B cell (primary cell): ENCODE results near the gene PSMD5. TPM values are rescaled to one million over a fixed set of nuclear protein-coding genes. Genes with fewer than 3 reads are reported as not detected.
A peak's percentile ranks its signal among the peaks of the same experiment; 100 is the strongest.

ENCODE experiments used
- ATAC-seq: fragments of 200-7000 bp; cut with Tn5 transposase; one replicate; pipeline ENCODE4 v1.10.0; 2021; ENCODE audit warnings: low read depth, mild to moderate bottlenecking, moderate number of reproducible peaks, moderate library complexity
- CTCF ChIA-PET: fragments of 350-600 bp; sonication (Branson Sonifier 250); formaldehyde crosslinking; loops from one replicate; lab custom pipeline; 2021; ENCODE audit warnings: antibody characterized with exemption, inconsistent platforms; lab: Charles Lee
- POLR2A ChIA-PET: fragments of 350-600 bp; sonication (Branson Sonifier 250); formaldehyde crosslinking; loops from one replicate; lab custom pipeline; 2021; ENCODE audit warnings: antibody characterized with exemption; lab: Charles Lee
- DNase-seq: peaks from one replicate; pipeline ENCODE4 v3.0.0; 2013
- H2AFZ ChIP-seq: 2 replicates; pipeline ENCODE4 v1.6.1; 2012; ENCODE audit warnings: mild to moderate bottlenecking, low read depth, low read length; ENCODE audit not compliant: insufficient read depth, poor library complexity, severe bottlenecking
- H3K27ac ChIP-seq, 2 donors: 1 replicate in 1 of 2; 2 replicates in 1 of 2; pipeline ENCODE4 v1.5.1; 2012 to 2013; ENCODE audit warnings: low read length in 2 of 2, mild to moderate bottlenecking in 2 of 2, moderate library complexity in 1 of 2
- H3K27me3 ChIP-seq, 4 experiments: fragments of 200-600 bp in 1 of 4; sonication (generic) in 1 of 4; replicated peaks in 1 of 4; 1 replicate in 2 of 4; 2 replicates in 2 of 4; pipeline versions ENCODE4 v1.6.1 to v1.7.0; 2013 to 2016; ENCODE audit warnings: low read length in 3 of 4, mild to moderate bottlenecking in 2 of 4, mixed read lengths in 1 of 4, moderate library complexity in 1 of 4; ENCODE audit not compliant: insufficient read depth in 4 of 4, control insufficient read depth in 3 of 4; ENCODE audit errors: control extremely low read depth in 1 of 4
- H3K36me3 ChIP-seq, 2 experiments: replicated peaks in 1 of 2; 1 replicate in 1 of 2; 2 replicates in 1 of 2; pipeline versions ENCODE4 v1.6.1 to v1.7.1; 2013; ENCODE audit warnings: low read length in 1 of 2; ENCODE audit not compliant: insufficient read depth in 2 of 2, control insufficient read depth in 1 of 2; ENCODE audit errors: control extremely low read depth in 1 of 2, extremely low read depth in 1 of 2
- H3K4me1 ChIP-seq, 2 donors: fragments of 200-600 bp in 1 of 2; sonication (generic) in 1 of 2; 1 replicate in 1 of 2; 2 replicates in 1 of 2; pipeline versions ENCODE4 v1.5.1 to v1.6.1; 2013 to 2017; ENCODE audit warnings: low read length in 2 of 2; ENCODE audit not compliant: control insufficient read depth in 2 of 2, insufficient read depth in 2 of 2
- H3K4me2 ChIP-seq: replicated peaks from 2 replicates; pipeline ENCODE3; 2012; ENCODE audit warnings: mild to moderate bottlenecking, low read depth, low read length; ENCODE audit not compliant: poor library complexity, severe bottlenecking
- H3K4me3 ChIP-seq, 5 experiments: fragments of 200-600 bp in 1 of 5; sonication (generic) in 1 of 5; 1 replicate in 3 of 5; 2 replicates in 2 of 5; pipeline versions ENCODE4 v1.5.1 to v1.7.0; 2011 to 2016; ENCODE audit warnings: low read length in 4 of 5, mild to moderate bottlenecking in 4 of 5, low read depth in 2 of 5, control low read depth in 1 of 5, moderate library complexity in 1 of 5; ENCODE audit not compliant: insufficient read depth in 1 of 5; ENCODE audit errors: control extremely low read depth in 1 of 5, extremely low read depth in 1 of 5
- H3K79me2 ChIP-seq: fragments of 200-600 bp; sonication (generic); one replicate; pipeline ENCODE4 v1.6.0; 2016; ENCODE audit warnings: low read length; ENCODE audit not compliant: control insufficient read depth, insufficient read depth
- H3K9ac ChIP-seq: fragments of 200-600 bp; sonication (generic); 2 replicates; pipeline ENCODE4 v1.6.1; 2017; ENCODE audit warnings: mild to moderate bottlenecking, low read length, moderate library complexity
- H3K9me3 ChIP-seq, 3 donors: one replicate each; pipeline versions ENCODE4 v1.6.1 to v1.7.1; 2013; ENCODE audit warnings: low read length in 2 of 3; ENCODE audit not compliant: control insufficient read depth in 2 of 3, insufficient read depth in 1 of 3; ENCODE audit errors: control extremely low read depth in 1 of 3
- H4K20me1 ChIP-seq: 2 replicates; pipeline ENCODE4 v1.6.0; 2012; ENCODE audit warnings: mild to moderate bottlenecking, low read length; ENCODE audit not compliant: insufficient read depth, control insufficient read depth, poor library complexity, severe bottlenecking
- H3K27ac Mint-ChIP-seq: one replicate; pipeline ENCODE4 v1.8.0; 2021; ENCODE audit warnings: mixed read lengths
- H3K27me3 Mint-ChIP-seq: one replicate; pipeline ENCODE4 v1.8.0; 2021; ENCODE audit warnings: mixed read lengths
- H3K4me1 Mint-ChIP-seq: one replicate; pipeline ENCODE4 v1.8.0; 2021; ENCODE audit warnings: mixed read lengths
- H3K4me3 Mint-ChIP-seq: one replicate; pipeline ENCODE4 v1.8.0; 2021; ENCODE audit warnings: mixed read lengths
- H3K9me3 Mint-ChIP-seq: one replicate; pipeline ENCODE4 v1.8.0; 2022; ENCODE audit warnings: mixed read lengths; ENCODE audit not compliant: insufficient read depth
- EZH2 ChIP-seq: IDR thresholded peaks from 2 replicates; pipeline ENCODE4 v1.6.1; 2012; ENCODE audit warnings: borderline replicate concordance, low read depth, mild to moderate bottlenecking, moderate library complexity, low read length; ENCODE audit not compliant: insufficient read depth, poor library complexity, severe bottlenecking
- WGBS: methylation state at CpG from one replicate; pipeline ENCODE4 v1.1.5; 2013; ENCODE audit warnings: missing lambda C conversion rate; ENCODE audit not compliant: insufficient coverage; 5-methylcytosine and 5-hydroxymethylcytosine counted together
- intact Hi-C: fragments of 100-400 bp; cut with micrococcal nuclease; formaldehyde crosslinking; loops from one replicate; pipeline ENCODE4 v1.10.0; 2022
- polyA plus RNA-seq: library from polyadenylated mRNA; depleted of rRNA; stranded (reverse); fragments of >200 nt; gene quantifications from 2 replicates; pipeline ENCODE4 v1.2.3, GENCODE V29; 2012
- total RNA-seq, 2 donors: library from RNA; stranded (reverse); fragments of 120-200 nt in 1 of 2; gene quantifications; 1 replicate in 1 of 2; 2 replicates in 1 of 2; pipeline versions ENCODE4 v1.2.3 to v1.2.4, GENCODE V29; 2013 to 2022
- TF ChIP-seq, protein P1 (sequence below): fragments of 200-600 bp; IDR thresholded peaks from one replicate; pipeline ENCODE4 v1.8.0; 2022; ENCODE audit warnings: antibody characterized with exemption, mild to moderate bottlenecking

Gene PSMD5
- total and polyA plus RNA-seq, 2 donors (not counting 1 experiment from before 2014, with no cell fraction given): 7.4 to 25.3 TPM

- intact Hi-C loops: loop anchor here (1.0 to 10.0 kb wide), 6 partner anchors 25 to 502 kb away; partner anchors contain the start of genes FBXW2, RAB14 and STOM
Measured at GRCh38 chr9:120868339-120868675, 25.6 kb upstream of the PSMD5 start.

More at GRCh38 chr9:120868339-120868675, 25.6 kb upstream of the PSMD5 start:
- peak; percentile 5 for ATAC-seq
- Histone ChIP-seq H3K79me2 (peaks cover 4% of the 10 kb centered on the region), H3K9ac (peak overlapping the region; percentile 63), H2AFZ (peak overlapping the region; percentile 78), H3K4me3 (peak overlapping the region; percentile 41 to 60 (median 53)), H3K27ac (peak overlapping the region; percentile 69 to 81), H3K9me3 (no peaks in the 10 kb centered on the region), H3K27me3 (no peaks in the 10 kb centered on the region), H4K20me1 (no peaks in the 10 kb centered on the region), H3K4me2 (peak overlapping the region; percentile 73), H3K36me3 (peaks cover 0 to 10% of the 10 kb centered on the region in 2 experiments), H3K4me1 (peaks cover 0 to 19% of the 10 kb centered on the region in 2 donors)
- no peak for DNase-seq
- TF ChIP-seq EZH2: no peak
- TF ChIP-seq, protein P1, sequence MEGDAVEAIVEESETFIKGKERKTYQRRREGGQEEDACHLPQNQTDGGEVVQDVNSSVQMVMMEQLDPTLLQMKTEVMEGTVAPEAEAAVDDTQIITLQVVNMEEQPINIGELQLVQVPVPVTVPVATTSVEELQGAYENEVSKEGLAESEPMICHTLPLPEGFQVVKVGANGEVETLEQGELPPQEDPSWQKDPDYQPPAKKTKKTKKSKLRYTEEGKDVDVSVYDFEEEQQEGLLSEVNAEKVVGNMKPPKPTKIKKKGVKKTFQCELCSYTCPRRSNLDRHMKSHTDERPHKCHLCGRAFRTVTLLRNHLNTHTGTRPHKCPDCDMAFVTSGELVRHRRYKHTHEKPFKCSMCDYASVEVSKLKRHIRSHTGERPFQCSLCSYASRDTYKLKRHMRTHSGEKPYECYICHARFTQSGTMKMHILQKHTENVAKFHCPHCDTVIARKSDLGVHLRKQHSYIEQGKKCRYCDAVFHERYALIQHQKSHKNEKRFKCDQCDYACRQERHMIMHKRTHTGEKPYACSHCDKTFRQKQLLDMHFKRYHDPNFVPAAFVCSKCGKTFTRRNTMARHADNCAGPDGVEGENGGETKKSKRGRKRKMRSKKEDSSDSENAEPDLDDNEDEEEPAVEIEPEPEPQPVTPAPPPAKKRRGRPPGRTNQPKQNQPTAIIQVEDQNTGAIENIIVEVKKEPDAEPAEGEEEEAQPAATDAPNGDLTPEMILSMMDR: peak; percentile 31
- H3K4me1 Mint-ChIP-seq: peaks cover 12% of the 10 kb centered on the region
- POLR2A ChIA-PET: interaction anchor here (0.6 to 2.1 kb wide), 4 partner anchors 63 to 323 kb away, joined by 3 to 10 read pairs (median 4); no protein-coding TSS in a partner anchor
- peak overlapping the region; percentile 85 for H3K27ac Mint-ChIP-seq
- H3K27me3 Mint-ChIP-seq: no peaks in the 10 kb centered on the region
- CTCF ChIA-PET: interaction anchor here (1.0 to 6.7 kb wide), 11 partner anchors 11 to 192 kb away, joined by 3 to 102 read pairs (median 7); no protein-coding TSS in a partner anchor
- peak overlapping the region; percentile 63 for H3K4me3 Mint-ChIP-seq
- H3K9me3 Mint-ChIP-seq: no peaks in the 10 kb centered on the region
- WGBS: 8% methylated on average over 8 of the region's 11 CpGs
